HG03103 (cell line): ENCODE results near the gene MARK3.
A peak's percentile ranks its signal among the peaks of the same experiment; 100 is the strongest.
"Not testable (repeated sequence)": the region's sequence is repeated elsewhere in the genome, so short reads cannot be mapped to it uniquely, and the experiment has no call there.

Experiments used
- ATAC-seq: cut with Tn5 transposase; IDR thresholded peaks from one replicate; pipeline ENCODE4 v1.9.1; 2021; ENCODE audit warnings: low read depth; ENCODE audit not compliant: unreplicated experiment

The MARK3 gene

GRCh38 chr14:103509864-103510723 lies 124.9 kb downstream of the MARK3 start:
- ATAC-seq, result no peak

DNA sequence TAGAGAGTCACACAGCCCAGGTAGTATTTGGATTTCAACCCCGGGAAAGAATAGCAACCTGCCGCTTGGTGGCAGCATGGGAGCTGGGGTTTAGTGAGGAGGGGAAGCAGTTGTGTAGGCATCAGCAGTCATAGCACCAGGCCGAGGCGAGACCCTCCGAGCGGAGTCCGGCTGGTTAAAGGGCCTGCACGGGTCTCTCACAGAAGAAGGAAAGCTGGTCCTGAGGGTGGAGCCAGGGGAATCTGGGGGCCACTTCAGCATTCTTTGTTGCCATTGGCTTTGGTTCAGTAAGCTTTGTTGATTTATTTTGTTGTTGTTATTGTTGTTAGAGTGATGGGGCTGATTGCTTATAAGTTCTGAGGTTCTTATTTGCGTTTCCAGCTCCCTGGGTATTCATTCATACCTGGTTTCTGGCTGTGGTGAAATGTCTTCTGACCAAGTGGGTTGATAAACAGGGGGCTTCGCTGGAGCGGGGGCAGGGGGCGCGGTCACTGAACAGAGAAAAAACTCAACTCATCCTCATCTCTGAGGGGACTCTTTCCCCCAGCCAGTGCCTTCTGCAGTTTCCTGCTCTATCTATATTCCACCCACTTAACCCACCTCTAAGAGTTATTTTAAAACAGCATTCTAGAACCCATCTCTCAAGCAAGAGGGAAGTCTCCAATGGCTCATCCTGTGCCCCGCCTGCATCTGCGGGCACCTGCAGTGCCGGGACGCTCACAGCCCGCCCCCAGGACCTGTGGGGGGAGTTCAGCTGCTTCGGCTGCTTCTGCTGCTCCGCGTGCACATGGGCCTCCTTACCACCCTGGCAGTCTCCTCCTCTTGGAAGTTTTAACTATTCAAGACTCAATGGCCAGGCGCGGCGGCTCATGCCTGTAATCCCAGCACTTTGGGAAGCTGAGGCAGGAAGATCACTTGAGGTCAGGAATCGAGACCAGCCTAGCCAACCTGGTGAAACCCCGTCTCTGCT lies 125.8 kb downstream of the MARK3 start:
- no peak for ATAC-seq

DNA sequence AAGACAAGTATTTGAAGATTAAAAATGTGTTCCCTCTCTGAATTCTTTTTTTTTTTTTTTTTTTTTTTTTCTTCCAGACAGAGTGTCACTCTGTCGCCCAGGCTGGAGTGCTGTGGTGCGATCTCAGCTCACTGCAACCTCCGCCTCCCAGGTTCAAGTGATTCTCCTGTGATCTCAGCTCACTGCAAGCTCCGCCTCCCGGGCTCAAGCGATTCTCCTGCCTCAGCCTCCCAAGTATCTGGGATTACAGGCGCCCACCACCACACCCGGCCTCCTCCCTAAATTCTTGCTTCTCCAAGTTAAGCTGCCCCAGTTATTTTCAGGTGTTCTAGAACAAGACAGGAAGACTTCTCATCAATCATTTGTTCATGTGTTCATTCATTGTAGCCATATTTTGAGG lies 127.0 kb downstream of the MARK3 start:
- ATAC-seq, result not testable (repeated sequence)

DNA sequence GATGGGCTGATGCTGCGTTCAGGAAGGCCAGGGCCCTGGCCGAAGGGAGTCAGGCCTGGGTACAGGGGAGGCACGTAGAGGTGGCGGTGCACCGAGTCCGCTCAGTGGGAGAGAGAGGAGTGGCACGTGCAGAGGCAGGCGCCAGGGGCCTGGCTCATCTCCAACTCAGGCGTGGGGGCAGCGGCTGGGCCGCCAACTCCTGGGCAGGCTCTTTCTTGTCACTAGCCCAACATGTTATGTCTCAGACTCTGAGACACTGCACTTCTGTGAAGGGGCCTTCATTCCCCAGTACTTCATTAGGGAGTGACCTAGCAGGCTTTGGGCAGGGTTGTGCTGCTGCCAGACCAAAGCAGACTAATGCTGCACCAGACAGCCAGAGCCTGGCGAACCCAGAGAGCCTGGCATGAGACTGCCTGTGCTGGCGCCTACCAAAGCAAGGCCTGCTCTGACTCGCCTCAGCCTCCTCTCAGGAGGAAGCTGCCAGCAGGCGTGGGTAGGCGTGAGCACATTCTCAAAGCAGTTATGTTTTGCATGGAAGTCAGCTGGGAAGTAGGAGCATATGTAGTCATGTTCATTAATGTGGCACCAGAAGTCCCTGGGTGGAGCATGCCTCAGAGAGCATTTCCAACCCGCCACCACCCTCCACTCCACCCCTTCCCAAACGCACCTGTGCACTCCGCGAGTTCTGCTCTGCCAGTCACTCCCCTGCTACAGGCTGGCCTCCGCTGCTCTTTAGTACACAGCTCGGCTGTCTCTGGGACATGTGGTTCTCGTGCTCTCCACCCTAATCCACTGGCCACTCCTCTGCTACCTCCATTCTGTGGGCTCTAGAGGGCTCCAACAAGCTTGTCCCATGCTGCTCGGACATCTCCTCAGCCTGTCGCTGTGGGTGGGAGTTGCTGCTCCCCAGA lies 127.7 kb downstream of the MARK3 start:
- no peak for ATAC-seq

DNA sequence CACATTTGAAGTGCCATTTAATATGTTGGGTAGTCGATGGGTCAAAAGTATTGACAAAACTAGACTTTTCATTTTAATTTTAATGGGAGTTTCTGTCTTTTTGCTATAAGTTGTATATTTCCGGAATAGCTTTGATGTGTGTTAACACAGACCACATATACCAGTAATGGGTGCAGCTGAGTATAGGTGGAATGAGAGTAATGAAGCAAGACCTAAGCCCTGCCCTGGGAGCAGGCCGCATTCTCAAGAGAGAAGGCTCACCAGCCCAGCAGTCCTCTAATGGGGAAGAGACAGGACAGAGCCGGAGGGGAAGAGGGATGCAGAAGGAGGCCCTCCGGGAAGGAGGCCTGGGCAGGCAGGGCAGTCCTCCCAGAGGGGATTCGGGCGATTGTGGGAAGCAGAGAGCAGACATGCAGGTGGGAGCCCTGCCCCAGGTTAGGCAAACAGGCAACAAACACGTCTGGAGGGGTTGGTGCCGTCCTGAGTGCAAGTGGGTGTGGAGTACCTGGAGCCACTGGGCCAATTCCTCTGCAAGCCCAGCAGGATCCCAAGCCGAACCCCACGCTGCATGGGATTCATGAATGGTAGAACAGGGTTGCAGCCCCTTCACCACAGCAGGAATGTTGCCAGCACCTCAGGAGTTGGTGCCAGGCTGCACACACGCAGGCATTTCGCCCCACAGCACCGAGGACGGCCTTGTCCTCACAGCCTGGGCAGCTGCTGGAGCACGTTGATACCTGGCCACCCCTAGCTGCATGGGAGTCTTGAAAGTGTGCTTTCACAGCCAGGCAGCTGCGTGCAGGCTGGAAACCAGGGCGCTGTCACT lies 129.6 kb downstream of the MARK3 start:
- ATAC-seq, result no peak

GRCh38 chr14:103516426-103517173 lies 131.4 kb downstream of the MARK3 start:
- no peak for ATAC-seq

- no peak for ATAC-seq
Measured at GRCh38 chr14:103517174-103517566, 132.0 kb downstream of the MARK3 start.

GRCh38 chr14:103517721-103518421 lies 132.7 kb downstream of the MARK3 start:
- no peak for ATAC-seq

DNA sequence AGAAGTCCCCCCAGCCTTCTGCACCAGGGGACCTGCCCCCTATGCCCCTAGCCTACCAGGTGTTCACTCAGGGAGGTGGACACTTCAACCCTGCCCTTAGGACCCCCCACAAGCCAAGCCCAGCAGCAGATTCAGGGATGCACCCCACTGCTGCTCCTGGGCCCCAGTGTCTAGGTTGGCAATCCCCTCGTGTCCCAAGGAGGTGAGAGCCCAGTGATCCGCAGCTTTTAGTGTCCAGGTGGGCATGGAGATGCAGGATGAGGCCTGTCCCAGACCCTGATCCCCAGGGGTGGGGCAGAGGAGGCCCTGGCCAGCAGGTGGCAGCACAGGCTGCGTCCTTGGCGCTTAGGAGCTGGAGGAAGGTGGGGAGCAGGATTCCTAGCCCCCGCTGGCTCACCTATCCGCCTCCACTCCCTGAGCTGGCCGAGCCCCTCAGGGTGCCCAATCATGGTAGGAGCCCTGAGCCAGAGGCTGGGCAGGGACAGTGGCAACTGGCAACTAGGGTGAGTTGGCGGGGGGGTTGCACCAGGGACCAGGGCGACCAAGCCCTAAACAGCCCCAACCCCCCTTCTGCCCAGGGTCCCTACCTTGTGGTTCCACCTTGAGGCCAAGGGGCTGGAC lies 133.3 kb downstream of the MARK3 start:
- no peak for ATAC-seq

DNA sequence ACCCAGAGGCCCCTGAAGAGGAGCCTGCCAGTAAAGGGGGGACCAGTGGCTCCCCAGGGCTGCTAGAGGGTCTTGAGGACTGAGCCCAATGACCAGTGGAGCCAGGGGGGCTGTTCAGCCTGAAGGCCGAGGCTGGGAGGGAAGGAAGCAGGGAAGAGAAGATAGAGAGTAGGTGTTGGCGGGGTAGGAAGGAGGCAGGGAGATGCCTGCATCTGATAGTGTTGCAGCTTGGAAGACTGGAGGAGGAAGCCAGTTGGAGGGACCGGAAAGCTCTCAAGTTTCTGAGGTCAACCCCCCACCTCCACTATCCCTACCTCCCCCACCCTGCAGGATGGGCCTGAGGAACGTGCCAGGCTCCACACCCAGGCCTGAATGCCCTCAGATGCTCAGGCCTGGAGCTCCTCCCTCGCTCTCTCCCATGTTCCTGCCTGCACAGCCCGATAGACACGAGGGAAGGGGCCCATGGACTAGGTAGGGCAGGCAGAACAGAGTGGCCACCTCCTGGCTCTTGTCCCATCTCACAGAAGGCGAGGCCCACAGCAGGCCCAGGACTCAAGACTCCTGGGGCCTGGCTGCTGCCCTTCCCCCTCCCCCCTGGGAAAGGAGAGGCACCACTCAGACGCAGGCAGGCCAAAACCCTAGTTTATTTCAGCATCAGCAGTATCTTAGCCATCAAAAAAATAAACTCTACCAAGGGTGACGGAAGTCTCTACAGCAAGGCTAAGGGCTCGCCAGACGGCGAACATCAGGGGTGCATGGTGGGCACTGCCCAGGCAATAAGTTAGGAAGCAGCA lies 134.0 kb downstream of the MARK3 start:
- ATAC-seq, result no peak

GRCh38 chr14:103519837-103520212 lies 134.6 kb downstream of the MARK3 start:
- ATAC-seq, result no peak

- no peak for ATAC-seq
Measured at GRCh38 chr14:103520269-103520656, 135.0 kb downstream of the MARK3 start.

GRCh38 chr14:103520657-103521437 lies 135.6 kb downstream of the MARK3 start:
- peak; percentile 35 for ATAC-seq

DNA sequence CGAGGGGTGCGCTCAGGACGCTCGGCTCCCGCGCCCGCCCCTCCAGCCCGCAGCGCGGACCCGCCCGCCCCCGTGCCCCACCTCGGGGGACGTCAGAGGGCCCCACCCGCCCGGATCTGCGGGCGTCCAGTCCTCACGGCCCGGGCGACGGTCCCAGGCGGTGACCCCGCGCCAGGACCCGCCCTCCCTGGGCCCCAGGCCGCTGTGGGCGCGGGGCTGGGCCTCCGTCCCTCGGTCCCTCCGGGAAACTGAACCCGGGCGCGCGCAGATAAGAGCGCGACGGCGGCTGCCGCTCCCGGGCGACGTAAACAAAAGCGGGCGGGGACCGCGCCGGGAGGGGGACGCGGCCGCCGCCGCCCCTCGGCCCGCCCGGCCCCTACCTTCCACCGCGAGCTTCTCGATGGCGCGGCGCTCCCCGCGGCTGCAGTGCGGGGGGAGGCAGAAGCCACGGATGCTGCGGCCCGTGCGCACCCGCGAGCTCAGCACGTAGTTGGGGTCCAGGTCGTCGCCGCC lies 136.3 kb downstream of the MARK3 start:
- no peak for ATAC-seq

DNA sequence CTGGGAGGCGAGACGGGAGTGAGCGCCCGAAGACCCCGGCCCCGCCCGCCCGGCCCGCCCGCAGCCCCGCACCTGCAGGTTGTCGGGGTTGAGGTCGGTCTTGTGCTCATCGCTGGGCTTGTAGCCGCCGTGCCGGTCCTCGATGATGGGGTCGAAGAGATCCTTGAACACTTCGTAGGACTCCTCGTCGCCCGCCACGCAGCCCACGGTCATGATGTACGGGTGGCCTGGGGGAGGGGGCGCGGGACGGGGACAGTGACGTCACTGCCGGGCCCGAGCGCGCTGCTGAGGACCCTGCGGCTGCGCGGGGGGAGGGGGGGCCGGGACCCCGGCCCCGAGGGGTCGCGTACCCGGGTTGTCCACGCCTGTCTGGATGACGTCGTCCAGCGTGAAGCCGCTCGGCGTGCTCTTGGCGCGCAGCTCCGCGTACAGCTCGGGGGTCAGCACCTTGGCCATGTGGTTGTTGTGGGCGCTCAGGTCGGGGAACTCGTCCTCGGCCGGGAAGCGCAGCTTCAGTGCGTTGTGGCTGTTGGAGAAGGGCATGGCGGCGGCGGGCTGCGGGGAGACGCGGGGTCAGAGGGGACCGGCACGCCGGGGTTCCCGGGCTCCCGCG lies 136.8 kb downstream of the MARK3 start:
- no peak for ATAC-seq
